HG02642 (cell line): ENCODE data around the gene HSPA1L.
"Not testable (repeated sequence)": the region's sequence is repeated elsewhere in the genome, so short reads cannot be mapped to it uniquely, and the experiment has no call there.

Source experiments
- ATAC-seq: cut with Tn5 transposase; IDR thresholded peaks from one replicate; pipeline ENCODE4 v1.9.1; 2021; ENCODE audit warnings: mild to moderate bottlenecking; ENCODE audit not compliant: unreplicated experiment, poor library complexity

HSPA1L gene

DNA sequence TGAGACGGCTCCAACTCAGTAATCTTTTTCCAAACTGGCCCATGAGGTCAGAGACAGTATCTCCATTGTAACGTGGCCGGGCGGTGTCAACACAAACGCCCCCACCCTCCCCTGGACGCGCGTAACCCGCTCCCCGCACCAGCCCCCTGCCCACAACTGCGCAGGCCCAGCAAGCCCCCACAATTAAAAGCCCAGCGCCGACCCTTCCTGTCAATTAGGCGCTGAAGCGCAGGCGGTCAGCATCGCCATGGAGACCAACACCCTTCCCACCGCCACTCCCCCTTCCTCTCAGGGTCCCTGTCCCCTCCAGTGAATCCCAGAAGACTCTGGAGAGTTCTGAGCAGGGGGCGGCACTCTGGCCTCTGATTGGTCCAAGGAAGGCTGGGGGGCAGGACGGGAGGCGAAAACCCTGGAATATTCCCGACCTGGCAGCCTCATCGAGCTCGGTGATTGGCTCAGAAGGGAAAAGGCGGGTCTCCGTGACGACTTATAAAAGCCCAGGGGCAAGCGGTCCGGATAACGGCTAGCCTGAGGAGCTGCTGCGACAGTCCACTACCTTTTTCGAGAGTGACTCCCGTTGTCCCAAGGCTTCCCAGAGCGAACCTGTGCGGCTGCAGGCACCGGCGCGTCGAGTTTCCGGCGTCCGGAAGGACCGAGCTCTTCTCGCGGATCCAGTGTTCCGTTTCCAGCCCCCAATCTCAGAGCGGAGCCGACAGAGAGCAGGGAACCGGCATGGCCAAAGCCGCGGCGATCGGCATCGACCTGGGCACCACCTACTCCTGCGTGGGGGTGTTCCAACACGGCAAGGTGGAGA lies at the start of gene HSPA1L, which contains the start of gene HSPA1A:
Gene HSPA1L, minus strand, starts transcription at position 259 of the 814 bp plus-strand sequence. CDS start 3,311 bp downstream, outside the sequence.
Gene HSPA1A, plus strand, starts transcription at position 519 of the 814 bp plus-strand sequence. Its CDS starts 214 bp downstream, at position 733.
- ATAC-seq = peak; percentile 40

DNA sequence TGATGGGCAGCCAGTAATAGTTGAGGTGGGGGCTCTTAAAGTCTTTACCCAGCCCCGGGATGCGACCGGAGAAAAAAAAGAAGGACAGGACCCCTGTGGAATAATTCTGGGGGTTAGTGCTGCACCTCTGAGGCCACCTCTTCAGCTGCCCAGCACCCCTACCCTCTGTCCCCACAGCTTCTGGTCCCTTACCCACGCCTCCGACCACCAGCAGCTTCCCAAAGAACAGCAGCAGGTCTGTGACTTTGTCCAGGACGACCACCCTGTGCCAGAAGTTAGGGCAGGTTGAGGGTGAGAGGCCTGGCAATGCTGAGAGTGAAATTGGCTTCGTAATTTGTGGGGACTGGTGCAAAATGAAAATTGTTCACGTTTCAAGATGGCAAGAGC lies 49.7 kb upstream of the HSPA1L start:
- no peak for ATAC-seq

DNA sequence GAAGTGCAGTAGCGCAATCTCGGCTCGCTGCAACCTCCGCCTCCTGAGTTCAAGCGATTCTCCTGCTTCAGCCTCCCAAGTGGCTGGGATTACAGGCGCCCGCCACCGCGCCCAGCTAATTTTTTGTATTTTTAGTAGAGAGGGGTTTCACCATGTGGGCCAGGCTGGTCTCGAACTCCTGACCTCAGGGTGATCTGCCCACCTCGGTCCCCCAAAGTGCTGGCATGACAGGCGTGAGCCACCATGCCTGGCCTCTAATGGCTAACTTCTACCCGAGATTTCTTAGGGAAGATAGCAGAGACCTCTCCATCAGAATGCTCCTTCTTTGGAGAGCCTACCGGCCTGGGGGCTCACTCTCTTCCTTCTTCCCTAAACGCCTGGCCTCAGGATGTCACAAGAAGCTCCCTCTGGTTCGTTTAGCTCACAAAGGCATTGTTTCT lies 49.1 kb upstream of the HSPA1L start:
- not testable (repeated sequence) for ATAC-seq

DNA sequence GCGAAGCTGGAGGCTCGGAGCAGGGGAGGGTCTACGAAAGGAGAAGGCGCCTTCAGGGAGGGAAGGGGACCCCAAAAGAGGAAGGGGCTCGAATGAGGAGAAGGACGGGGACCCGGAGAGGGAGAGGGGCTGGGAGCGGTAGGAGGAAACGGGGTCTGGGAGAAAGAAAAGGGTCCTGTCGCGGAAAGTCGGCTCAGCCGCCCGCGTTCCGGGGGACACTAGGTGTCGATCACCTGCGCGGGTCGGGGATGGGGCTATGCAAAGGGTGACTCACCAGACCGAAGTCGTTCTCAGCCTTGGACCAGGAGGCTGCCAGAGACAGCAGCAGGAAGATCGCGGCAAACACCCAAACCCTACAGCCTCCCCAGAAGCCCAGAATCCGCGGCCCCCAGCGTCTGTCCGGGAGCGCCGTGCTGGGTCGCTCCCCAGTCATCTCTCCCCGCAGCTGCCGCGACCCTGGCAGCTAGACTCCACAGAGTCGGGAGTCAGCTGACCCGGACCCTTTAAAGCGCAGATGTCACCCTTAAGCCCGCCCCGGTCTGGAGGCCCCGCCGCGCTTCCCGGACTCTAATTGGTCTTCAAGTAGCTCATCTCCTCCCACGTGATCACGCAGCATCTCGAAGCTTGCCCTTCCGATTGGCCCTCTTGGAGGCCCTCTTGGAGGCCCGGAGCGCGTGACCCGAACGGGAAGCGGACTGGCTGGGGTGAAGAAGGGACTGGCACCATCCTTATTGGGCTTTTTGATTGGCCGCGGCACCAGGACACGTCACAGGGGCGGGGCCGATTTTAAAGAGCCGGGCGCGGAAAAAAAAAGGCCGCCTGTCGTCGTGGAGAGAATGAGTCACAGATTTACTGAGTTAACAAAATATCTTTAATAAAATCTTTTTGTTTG lies 47.5 kb upstream of the HSPA1L start, which contains the start of gene NEU1:
Gene NEU1, minus strand, starts transcription at position 478 of the 892 bp plus-strand sequence. Its CDS starts 45 bp downstream, at position 433.
- ATAC-seq = peak; percentile 94

DNA sequence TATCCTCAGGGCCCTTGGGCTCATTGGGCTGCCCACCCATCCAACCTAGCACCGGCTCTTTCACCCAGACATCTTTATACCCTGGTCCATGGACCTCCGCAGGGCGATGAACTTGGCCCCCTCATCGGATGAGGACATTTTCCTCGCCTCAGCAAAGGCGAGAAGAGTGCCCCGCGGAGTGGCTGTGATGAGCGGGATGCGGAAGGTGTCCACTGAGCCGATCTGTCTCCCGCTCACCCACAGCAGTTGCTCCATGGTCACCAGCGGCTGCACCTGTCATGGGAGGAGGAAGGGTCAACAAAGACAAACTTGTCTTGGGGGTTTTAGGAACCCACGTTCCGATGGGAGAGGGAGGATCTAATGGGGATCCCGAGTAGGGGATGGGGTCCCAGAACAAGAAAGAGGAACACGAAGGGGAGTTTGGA lies 46.8 kb upstream of the HSPA1L start:
- no peak for ATAC-seq

DNA sequence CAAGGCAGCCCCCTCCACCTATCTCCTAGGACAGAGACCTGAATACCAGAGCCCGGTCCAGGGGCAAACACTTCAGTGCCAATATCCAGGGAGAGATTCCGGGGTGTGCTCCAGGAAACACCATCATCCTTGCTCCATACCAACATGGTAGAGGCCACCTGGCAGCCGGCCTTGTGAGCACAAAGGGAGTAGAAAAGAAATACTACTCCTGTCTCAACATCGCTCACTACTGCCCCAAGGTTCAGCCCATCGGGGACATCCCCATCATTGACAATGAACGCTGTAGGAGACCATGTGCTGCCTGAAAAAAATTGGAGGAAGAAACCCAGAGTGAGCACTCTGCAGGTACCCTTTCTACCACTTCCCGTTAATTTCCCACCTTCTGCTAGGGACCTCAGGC lies 46.1 kb upstream of the HSPA1L start:
- ATAC-seq = no peak

DNA sequence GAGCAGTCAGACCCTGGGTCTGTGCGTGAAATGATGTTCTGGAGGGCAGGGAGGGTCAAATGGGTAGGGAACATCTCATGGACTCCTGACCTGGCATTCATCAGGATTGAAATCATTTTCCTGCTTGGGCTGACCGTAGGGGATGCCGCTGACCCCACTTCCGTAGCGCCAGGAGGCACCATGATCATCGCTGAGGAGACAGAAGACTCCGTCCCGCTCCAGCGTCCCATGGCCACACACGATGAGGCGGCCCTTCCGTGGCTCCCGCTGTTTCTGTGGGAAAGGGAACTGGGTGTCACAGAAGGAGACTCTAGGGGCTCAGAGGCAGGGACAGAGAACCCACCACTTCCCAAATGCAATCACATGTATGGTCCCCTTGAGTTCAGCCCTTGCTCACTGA lies 45.3 kb upstream of the HSPA1L start:
- ATAC-seq = no peak

DNA sequence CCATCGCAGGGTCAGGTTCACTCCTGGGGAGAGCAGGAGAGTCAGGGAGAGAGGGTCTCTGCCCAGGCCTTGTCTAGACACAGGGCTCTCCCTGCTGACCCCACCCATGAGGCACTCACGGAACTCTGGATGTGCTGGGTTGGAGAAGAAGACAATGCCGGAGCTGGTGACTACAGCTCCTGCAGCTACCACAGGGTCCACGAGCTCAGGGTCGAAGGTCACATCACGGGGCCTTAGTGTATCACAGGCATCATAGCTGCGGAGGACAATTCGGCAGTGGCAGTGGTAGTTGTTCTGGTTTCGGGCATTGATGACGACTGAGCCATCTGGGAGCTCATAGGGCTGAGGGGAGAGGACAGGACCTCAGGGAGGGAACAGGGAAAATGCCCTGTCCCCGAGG lies 44.8 kb upstream of the HSPA1L start:
- ATAC-seq = no peak

DNA sequence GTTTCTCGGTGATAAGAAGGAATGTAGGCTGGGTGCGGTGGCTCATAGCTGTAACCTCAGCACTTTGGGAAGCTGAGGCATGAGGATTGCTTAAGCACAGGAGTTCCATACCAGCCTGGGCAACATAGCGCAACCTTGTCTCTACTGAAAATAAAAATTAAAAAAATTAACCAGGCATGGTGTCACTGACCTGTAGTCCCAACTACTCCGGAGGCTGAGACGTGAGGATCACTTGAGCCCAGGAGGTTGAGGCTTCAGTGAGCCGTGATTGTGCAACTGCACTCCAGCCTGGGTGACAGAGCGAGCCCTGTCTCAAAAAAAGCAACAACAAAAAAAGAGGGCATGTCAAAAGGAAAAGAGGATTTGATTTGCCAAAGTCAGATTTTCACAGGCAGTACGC lies 43.6 kb upstream of the HSPA1L start:
- no peak for ATAC-seq

DNA sequence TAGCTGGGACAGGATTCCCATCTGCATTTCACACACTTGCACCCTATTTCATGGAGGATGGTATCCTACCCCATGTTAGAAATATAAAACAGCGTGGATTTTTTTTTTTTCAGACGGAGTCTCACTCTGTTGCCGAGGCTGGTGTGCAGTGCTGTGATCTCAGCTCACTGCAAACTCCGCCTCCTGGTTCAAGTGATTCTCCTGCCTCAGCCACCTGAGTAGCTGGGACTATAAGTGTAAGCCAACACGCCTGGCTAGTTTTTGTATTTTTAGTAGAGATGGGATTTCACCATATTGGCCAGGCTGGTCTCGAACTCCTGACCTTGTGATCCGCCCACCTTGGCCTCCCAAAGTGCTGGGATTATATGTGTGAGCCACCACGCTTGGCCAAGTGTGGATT lies 42.7 kb upstream of the HSPA1L start:
- not testable (repeated sequence) for ATAC-seq

DNA sequence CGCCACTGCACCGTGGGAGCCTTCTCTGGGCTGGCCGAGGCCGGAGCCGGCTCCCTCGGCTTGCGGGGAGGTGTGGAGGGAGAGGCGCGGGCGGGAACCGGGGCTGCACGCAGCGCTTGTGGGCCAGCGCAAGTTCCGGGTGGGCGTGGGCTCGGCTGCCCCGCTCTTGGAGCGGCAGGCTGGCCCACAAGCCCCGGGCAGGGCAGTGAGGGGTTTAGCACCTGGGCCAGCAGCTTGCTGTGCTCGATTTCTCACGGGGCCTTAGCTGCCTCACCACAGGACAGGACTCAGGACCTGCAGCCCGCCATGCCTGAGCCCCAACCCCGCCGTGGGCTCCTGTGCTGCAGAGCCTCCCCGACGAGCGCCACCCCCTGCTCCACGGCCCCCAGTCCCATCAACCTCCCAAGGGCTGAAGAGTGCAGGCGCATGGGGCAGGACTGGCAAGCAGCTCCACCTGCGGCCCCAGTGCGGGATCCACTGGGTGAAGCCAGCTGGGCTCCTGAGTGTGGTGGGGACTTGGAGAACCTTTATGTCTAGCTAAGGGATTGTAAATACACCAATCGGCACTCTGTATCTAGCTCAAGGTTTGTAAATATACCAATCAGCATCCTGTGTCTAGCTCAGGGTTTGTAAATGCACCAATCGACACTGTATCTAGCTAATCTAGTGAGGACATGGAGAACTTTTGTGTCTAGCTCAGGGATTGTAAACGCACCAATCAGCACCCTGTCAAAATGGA lies 37.1 kb upstream of the HSPA1L start:
- not testable (repeated sequence) for ATAC-seq

DNA sequence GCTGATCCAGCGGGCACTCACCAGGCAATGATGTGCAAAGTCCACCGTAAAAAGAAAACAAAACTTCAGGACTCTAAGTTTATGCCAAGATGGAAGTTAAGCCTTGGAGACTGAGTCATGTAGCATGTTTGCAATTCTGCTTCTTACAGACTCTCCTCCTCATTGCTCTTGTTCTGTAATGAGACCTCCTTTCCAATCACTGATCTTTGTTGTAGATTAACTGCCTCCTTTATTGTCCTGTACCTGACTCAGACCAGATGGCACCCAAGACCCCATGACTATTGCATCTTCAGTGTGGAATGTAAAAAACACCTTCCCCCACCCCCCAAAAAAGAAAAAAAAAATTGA lies 36.4 kb upstream of the HSPA1L start:
- ATAC-seq = no peak

DNA sequence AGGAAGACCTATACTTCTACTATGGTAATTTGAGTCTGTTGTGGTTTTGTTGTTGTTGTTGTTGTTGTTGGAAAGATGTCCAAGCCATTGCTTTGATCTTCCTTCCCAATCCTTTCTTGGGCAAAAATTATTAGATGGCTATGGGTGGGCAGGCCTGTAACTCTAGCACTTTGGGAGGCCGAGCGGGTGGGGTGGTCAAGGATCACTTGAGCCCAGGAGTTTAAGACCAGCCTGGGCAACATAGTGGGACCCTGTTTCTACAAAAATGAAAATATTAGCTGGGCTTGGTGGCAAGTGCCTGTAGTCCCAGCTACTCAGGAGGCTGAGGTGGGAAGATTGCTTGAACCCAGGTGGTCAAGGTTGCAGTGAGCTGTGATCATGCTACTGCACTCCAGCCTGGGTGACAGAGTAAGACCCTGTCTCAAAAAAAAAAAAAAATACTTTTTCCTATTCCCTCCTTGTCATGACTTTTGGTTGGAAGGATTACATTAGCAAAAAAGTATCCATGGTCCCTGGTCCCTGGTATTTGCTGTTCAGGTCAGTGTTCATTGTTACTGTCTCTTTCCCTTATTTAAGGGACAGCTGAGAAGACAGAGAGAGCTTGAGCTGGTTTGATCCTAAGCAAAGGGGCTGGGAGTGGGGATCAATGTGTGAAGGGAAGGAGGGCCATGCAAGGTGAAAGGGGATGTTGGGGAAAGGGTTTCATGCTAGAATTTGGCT lies 35.8 kb upstream of the HSPA1L start:
- ATAC-seq = no peak

DNA sequence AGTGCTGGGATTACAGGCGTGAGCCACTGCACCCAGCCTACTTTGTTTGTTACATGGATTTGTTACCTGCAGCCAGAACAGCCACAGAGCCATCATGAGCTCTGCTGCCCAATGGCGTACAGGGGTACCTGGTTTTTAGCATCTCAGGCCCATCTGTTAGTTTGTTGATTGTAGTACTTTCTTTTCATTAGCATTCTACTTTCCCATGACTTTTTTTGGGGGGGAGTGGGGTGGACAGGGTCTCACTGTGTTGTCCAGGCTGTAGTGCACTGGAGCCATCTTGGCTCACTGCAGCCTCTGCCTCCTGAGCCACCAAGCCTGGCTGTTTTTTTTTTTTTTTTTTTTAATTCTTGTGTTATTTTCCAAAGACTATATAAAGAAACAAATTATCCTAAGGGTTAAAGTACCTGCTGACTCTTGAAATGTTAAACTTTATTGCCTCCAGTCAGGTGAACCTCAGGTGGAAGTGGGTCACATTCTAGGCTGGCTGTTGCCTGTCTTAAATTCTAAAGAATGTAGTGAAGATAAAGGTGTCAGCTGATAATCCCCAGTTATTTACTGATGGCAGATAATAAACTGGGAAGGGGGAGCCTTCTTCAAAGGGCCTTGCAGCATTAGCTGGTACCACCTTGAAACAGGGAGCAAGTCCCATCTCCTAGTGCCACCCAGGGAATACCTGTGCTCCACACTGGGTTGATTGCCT lies 32.3 kb upstream of the HSPA1L start:
- no peak for ATAC-seq

DNA sequence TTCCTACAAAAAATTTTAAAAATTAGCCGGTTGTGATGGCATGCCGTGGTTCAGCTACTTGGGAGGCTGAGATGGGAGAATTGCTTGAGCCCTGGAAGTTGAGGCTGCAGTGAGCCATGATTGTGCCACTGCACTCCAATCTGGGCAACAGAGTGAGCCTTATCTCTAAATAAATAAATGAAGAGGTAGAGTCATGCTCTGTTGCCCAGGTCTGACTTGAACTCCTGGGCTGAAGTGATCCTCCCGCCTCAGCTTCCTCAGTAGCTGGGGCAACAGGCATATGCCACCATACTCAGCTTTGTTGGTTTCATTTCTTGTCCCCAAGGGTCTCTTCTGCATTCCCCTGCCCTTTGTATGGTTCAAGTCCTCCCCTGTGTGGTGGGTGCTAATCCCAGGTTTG lies 29.4 kb upstream of the HSPA1L start:
- no peak for ATAC-seq

DNA sequence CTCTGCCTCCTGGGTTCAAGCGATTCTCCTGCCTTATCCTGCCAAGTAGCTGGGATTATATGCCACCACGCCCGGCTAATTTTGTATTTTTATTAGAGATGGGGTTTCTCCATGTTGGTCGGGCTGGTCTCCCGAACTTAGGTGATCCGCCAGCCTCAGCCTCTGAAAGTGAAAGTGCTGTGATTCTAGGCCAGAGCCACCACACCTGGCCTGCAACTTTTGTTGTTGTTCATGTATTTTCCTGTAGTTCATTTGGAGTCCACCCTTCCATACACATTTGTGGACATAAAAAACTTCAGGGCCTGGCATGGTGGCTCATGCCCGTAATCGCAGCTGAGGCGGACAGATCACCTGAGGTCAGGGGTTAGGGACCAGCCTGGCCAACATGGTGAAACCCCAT lies 27.0 kb upstream of the HSPA1L start:
- ATAC-seq = no peak

DNA sequence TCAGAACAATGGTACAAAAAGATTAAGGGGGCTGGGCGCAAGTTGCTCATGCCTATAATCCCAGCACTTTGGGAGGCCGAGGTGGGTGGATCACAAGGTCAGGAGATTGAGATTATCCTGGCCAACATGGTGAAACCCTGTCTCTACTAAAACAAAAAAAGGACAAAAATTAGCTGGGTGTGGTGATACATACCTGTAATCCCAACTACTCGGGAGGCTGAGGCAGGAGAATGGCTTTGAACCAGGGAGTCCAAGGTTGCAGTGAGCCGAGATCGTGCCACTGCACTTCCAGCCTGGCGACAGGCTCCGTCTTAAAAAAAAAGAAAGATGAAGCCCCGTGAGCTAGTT lies 24.7 kb upstream of the HSPA1L start:
- not testable (repeated sequence) for ATAC-seq

DNA sequence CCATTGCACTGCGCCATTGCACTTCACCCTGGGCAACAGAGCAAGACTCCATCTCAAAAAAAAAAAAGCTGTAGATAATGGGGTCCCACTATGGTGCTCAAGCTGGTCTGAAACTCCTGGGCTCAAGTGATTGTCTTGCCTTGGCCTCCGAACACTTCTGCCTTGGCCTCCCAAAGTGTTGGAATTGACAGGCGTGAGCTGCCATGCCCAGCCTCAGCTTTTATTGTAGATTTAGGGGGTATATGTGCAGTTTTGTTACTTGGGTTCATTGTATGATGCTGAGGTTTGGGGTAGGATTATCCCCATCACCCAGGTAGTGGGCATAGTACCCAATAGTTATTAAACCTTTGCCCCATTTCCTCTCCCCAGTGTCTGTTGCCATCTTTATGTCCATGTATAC lies 23.9 kb upstream of the HSPA1L start:
- no peak for ATAC-seq

DNA sequence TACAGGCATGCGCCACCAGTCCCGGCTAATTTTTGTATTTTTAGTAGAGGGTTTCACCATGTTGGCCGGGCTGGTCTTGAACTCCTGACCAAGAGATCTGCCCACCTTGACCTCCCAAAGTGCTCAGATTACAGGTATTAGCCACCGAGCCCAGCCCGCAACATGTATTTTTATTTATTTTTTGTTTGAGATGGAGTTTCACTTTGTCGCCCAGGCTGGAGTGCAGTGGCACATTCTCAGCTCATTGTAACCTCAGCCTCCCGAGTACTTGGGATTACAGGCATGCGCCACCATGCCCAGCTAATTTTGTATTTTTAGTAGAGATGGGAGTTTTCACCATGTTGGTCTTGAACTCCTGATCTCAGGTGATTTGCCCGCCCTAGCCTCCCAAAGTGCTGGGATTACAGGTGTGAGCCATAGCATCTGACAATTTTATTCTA lies 23.1 kb upstream of the HSPA1L start:
- not testable (repeated sequence) for ATAC-seq
